Neuron (in vitro differentiated cells): ENCODE data around the gene JAGN1.
"Not testable (repeated sequence)": the region's sequence is repeated elsewhere in the genome, so short reads cannot be mapped to it uniquely, and the experiment has no call there.

Experiments used
- H2AFZ ChIP-seq: one replicate; pipeline ENCODE4 v1.6.1; 2013; ENCODE audit warnings: low read depth, mild to moderate bottlenecking, inconsistent platforms, low read length, moderate library complexity
- H3K27me3 ChIP-seq: one replicate; pipeline ENCODE4 v1.6.1; 2013; ENCODE audit warnings: low read length; ENCODE audit not compliant: insufficient read depth
- H3K36me3 ChIP-seq: one replicate; pipeline ENCODE4 v1.6.1; 2013; ENCODE audit warnings: low read length; ENCODE audit not compliant: insufficient read depth
- H3K4me1 ChIP-seq: one replicate; pipeline ENCODE4 v1.6.1; 2013; ENCODE audit warnings: low read length; ENCODE audit not compliant: insufficient read depth
- H3K4me3 ChIP-seq: 2 replicates; pipeline ENCODE4 v1.5.1; 2013; ENCODE audit warnings: mild to moderate bottlenecking, low read length, moderate library complexity
- H3K9me3 ChIP-seq: one replicate; pipeline ENCODE4 v1.6.1; 2013; ENCODE audit warnings: low read length

The JAGN1 gene

DNA sequence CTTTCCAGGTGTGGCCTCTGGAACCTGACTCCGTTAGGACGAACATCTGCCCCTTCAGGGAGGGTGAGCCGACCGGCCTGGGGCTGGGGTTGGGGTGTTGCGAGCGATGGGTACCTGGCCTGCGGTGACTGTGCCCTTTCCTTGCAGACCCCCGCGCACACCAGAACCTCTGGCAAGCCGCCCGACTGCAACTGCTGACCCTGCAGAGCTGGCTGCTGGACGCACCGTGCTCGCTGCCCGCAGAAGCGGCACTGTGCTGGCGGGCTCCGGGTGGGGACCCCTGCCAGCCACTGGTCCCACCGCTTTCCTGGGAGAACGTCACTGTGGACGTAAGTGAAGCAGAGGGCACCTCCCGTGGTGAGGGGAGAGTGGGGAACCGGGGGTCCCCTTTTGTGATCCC, 37.7 kb downstream of the JAGN1 start:
- Histone ChIP-seq H3K9me3 (peaks cover 4% of the 10 kb centered on the region), H3K36me3 (no peaks in the 10 kb centered on the region), H3K4me1 (no peaks in the 10 kb centered on the region), H3K27me3 (no peaks in the 10 kb centered on the region), H2AFZ (no peak overlapping the region), H3K4me3 (no peak overlapping the region)

DNA sequence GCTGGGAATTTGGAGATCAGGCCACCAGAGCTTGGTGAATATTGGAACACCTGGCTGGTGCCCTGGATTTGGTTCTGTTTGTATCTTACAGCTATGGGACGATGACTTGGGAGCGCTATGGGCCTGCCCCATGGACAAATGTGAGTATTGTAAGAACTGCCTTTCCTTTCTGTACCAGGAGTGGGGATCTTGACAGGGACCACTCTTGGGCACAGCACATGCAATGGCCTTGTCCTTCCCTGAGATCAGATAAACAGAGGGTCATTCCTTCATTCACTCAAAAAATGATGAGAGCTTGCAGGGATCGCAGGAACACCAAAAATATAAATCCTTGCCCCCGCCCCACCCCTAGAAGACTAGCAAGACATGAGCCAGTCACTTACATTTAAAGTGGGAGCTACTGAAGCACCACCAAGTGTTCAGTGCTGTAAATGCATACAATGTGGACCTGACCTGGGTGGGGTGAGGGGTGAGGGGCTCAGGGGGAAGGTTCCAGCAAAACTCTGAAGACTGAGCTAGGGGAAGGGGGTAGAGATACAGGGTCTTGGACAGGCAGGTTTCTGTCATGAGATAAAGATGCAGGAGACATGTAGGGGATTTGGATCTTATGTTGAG, 40.5 kb downstream of the JAGN1 start:
- Histone ChIP-seq H3K4me1 (peaks cover 6% of the 10 kb centered on the region), H3K36me3 (no peaks in the 10 kb centered on the region), H3K9me3 (peaks cover 4% of the 10 kb centered on the region), H3K4me3 (no peak overlapping the region), H2AFZ (no peak overlapping the region), H3K27me3 (no peaks in the 10 kb centered on the region)

DNA sequence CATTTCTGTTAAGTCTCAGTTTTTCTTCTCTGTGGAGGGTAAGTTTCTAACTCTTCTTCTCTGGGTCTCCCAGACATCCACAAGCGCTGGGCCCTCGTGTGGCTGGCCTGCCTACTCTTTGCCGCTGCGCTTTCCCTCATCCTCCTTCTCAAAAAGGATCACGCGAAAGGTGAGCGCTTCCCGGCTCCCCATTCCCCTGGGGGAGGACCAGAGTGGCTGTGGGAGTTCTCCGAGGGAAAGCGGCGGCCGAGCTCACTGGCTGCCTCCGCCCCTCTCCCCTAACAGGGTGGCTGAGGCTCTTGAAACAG, 42.1 kb downstream of the JAGN1 start:
- Histone ChIP-seq H3K27me3 (no peaks in the 10 kb centered on the region), H3K4me3 (peak overlapping the region; percentile 95), H3K36me3 (peaks cover 2% of the 10 kb centered on the region), H2AFZ (peak overlapping the region; percentile 95), H3K4me1 (peaks cover 6% of the 10 kb centered on the region), H3K9me3 (peaks cover 4% of the 10 kb centered on the region)

DNA sequence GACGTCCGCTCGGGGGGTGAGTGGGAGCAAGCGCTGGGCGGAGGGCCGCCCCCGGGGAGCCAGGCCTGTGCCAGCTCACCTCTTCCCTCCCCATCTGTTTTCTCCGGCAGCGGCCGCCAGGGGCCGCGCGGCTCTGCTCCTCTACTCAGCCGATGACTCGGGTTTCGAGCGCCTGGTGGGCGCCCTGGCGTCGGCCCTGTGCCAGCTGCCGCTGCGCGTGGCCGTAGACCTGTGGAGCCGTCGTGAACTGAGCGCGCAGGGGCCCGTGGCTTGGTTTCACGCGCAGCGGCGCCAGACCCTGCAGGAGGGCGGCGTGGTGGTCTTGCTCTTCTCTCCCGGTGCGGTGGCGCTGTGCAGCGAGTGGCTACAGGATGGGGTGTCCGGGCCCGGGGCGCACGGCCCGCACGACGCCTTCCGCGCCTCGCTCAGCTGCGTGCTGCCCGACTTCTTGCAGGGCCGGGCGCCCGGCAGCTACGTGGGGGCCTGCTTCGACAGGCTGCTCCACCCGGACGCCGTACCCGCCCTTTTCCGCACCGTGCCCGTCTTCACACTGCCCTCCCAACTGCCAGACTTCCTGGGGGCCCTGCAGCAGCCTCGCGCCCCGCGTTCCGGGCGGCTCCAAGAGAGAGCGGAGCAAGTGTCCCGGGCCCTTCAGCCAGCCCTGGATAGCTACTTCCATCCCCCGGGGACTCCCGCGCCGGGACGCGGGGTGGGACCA, 42.6 kb downstream of the JAGN1 start:
- peaks cover 6% of the 10 kb centered on the region for H3K4me1 ChIP-seq
- peak overlapping the region; percentile 95 for H2AFZ ChIP-seq
- H3K36me3 ChIP-seq: peaks cover 7% of the 10 kb centered on the region
- H3K4me3 ChIP-seq: peak overlapping the region; percentile 95
- H3K9me3 ChIP-seq: peaks cover 4% of the 10 kb centered on the region
- no peaks in the 10 kb centered on the region for H3K27me3 ChIP-seq

DNA sequence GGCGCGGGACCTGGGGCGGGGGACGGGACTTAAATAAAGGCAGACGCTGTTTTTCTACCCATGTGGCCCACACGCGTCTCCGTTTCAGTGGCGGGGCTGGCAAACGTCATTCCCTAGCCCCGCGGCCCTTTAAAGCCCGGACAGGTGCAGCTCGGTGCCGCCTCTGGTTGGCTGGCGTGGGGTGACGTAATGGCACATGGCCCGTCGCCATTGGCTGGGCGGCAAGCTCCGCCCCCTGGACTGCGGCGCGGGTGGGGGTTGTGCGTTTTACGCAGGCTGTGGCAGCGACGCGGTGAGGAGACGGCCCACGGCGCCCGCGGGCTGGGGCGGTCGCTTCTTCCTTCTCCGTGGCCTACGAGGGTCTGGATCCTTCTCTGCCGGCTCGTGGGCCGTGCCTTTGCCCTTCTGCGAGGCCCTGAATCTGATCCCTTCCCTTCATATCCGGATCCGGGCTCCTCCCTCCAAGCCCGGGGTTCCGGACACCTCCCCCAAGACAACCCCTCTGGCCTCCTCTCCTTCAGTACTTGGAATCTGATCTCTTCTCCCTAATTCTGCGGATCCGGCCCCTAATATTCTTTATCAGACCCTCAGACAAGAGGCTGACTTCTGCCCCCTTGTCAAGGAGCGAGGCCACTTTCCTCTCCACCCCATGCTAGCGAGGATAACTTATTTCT, 43.3 kb downstream of the JAGN1 start, which contains the start of gene CRELD1:
Gene CRELD1, plus strand, starts transcription at position 274 of the 674 bp plus-strand sequence. CDS start 605 bp downstream, outside the sequence.
- peak within 1 kb of the TSS; percentile 95 for H3K4me3 ChIP-seq
- peak within 1 kb of the TSS; percentile 95 for H2AFZ ChIP-seq
- no peaks in the 10 kb centered on the region for H3K27me3 ChIP-seq
- H3K9me3 ChIP-seq: peaks cover 4% of the 10 kb centered on the region
- H3K4me1 ChIP-seq: peaks cover 6% of the 10 kb centered on the region
- peaks cover 7% of the 10 kb centered on the region for H3K36me3 ChIP-seq

DNA sequence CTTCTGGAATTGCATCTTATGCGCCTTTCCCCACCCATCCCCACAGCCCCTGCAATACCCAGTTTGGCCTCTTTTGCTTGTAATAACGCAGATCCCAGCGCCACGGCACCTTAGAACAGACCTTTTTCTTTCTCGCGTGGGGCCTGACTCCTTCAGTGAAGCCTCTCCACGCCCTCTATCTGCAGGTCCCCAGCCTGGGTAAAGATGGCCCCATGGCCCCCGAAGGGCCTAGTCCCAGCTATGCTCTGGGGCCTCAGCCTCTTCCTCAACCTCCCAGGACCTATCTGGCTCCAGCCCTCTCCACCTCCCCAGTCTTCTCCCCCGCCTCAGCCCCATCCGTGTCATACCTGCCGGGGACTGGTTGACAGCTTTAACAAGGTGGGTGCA, 43.8 kb downstream of the JAGN1 start:
- no peaks in the 10 kb centered on the region for H3K27me3 ChIP-seq

DNA sequence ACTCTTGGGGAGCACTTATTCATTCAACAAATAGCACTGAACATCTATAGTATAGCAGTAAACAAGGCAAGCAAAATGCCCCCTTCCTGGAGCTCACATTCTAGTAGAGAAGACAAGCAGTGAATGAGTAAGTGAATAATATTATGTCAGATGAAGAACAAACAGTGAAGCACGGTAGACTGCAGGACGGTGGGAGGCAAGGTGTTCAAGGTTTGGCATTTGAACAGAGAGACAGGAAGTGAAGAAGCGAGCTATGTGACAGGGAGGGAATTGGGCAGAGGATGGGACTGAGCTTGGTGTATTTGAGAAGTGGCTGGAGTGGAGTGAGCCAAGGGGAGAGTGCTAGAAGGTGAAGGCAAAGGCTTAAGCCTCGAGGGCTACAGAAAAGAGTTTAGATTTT, 44.6 kb downstream of the JAGN1 start:
- no peaks in the 10 kb centered on the region for H3K27me3 ChIP-seq
- peaks cover 4% of the 10 kb centered on the region for H3K9me3 ChIP-seq
- H2AFZ ChIP-seq: no peak overlapping the region
- peaks cover 7% of the 10 kb centered on the region for H3K36me3 ChIP-seq
- H3K4me3 ChIP-seq: no peak overlapping the region
- peaks cover 6% of the 10 kb centered on the region for H3K4me1 ChIP-seq

More for the DNA sequence above, 43.8 kb downstream of the JAGN1 start:
- H3K4me3 ChIP-seq: peak overlapping the region; percentile 95
- H3K4me1 ChIP-seq: peaks cover 6% of the 10 kb centered on the region
- H3K36me3 ChIP-seq: peaks cover 7% of the 10 kb centered on the region
- peaks cover 4% of the 10 kb centered on the region for H3K9me3 ChIP-seq
- peak overlapping the region; percentile 95 for H2AFZ ChIP-seq

DNA sequence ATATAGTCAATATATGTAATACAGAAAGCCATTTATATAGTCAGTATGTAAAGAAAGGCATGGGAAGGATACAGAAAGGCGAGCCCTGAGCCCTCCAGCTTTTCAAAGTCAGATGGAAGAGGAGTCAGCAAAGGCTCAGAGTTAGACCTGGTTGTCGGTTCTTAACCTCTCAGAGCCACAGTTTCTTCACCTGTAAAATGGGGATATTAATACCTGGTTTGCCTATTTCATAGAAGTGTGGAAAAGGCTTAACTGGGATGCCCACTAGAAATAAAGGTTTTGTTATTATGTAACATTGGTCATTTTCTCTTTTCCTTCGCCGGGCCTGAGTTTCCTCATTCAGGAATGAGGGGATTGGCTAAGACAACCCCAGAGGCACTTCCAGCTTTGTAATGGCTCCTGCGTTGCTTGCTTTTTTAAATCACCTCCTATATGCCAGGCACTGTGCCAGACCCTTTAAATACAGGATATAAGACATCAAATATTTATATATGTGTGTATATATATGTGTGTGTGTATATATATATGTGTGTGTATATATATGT, 45.6 kb downstream of the JAGN1 start:
- no peaks in the 10 kb centered on the region for H3K9me3 ChIP-seq
- H3K4me1 ChIP-seq: peaks cover 6% of the 10 kb centered on the region
- H2AFZ ChIP-seq: no peak overlapping the region
- H3K27me3 ChIP-seq: no peaks in the 10 kb centered on the region
- peaks cover 11% of the 10 kb centered on the region for H3K36me3 ChIP-seq
- H3K4me3 ChIP-seq: no peak overlapping the region

DNA sequence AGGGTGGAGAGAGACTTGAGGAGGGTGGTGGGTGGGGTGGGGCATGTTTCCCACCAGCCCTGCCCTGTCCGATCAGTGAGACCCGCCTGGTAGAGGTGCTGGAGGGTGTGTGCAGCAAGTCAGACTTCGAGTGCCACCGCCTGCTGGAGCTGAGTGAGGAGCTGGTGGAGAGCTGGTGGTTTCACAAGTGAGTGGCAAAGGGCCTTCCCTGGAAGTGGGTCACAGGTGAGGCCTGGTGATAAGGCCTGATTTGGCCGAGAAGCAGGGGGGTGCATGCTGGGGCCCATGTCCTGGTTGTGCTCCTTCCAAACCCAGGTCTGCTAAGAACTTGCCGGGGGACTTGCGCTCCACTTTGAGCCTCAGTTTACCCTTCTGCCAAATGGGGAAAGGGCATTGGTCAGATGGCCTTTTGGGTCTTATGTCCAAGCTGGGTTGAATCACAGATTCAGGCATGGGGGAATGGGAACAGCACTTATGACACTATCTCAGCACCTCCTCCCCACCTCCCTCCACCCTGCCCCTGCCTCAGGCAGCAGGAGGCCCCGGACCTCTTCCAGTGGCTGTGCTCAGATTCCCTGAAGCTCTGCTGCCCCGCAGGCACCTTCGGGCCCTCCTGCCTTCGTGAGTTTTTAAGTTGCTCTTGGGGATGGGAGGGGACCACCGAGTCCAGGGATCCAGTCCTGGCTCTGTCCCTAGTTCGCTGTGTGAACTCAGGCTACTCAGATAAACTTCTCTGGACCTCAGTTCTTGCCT, 47.3 kb downstream of the JAGN1 start:
- H3K9me3 ChIP-seq: no peaks in the 10 kb centered on the region
- no peak overlapping the region for H3K4me3 ChIP-seq
- peaks cover 6% of the 10 kb centered on the region for H3K4me1 ChIP-seq
- no peak overlapping the region for H2AFZ ChIP-seq
- H3K27me3 ChIP-seq: no peaks in the 10 kb centered on the region
- peaks cover 15% of the 10 kb centered on the region for H3K36me3 ChIP-seq

DNA sequence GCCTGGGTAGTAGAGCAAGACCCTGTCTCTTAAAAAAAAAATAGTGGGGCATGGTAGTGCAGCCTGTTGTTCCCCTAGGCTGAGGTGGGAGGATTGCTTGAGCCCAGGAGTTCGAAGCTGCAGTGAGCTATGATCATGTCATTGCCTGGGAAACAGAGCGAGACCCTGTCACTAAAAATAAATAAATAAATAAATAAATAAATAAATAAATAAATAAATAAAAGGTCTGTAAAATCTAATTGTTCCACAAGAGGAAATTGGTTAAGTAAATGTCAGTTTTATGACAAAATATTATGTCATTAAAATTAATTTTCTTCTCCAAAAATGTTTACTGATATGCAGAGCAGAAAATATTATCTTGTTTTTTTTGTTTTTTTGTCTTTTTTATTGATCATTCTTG, 48.6 kb downstream of the JAGN1 start:
- Histone ChIP-seq H2AFZ (no peak overlapping the region), H3K4me3 (no peak overlapping the region), H3K9me3 (no peaks in the 10 kb centered on the region), H3K27me3 (no peaks in the 10 kb centered on the region), H3K36me3 (peaks cover 16% of the 10 kb centered on the region), H3K4me1 (peaks cover 6% of the 10 kb centered on the region)

DNA sequence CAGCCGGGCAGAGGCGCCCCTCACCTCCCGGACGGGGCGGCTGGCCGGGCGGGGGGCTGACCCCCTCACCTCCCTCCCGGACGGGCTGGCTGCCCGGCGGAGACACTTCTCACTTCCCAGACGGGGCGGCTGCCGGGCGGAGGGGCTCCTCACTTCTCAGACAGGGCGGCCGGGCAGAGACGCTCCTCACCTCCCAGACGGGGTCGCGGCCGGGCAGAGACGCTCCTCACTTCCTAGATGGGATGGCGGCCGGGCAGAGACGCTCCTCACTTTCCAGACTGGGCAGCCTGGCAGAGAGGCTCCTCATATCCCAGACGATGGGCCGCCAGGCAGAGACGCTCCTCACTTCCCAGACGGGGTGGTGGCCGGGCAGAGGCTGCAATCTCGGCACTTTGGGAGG, 49.5 kb downstream of the JAGN1 start:
- peaks cover 24% of the 10 kb centered on the region for H3K36me3 ChIP-seq
- not testable (repeated sequence) for H3K4me1 ChIP-seq, H3K27me3 ChIP-seq, H3K9me3 ChIP-seq, H2AFZ ChIP-seq, H3K4me3 ChIP-seq

DNA sequence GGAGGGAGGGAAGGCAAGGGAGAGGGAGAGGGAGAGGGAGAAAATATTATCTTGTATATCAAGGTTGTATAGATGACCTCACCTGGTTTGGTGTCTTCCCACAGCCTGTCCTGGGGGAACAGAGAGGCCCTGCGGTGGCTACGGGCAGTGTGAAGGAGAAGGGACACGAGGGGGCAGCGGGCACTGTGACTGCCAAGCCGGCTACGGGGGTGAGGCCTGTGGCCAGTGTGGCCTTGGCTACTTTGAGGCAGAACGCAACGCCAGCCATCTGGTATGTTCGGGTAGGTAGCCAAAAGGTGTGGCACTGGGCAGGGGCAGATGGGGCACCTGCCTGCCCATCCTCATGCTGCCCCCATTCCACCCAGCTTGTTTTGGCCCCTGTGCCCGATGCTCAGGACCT, 50.3 kb downstream of the JAGN1 start:
- Histone ChIP-seq H3K36me3 (peaks cover 24% of the 10 kb centered on the region), H3K9me3 (no peaks in the 10 kb centered on the region), H2AFZ (no peak overlapping the region), H3K4me1 (no peaks in the 10 kb centered on the region), H3K27me3 (no peaks in the 10 kb centered on the region), H3K4me3 (no peak overlapping the region)

DNA sequence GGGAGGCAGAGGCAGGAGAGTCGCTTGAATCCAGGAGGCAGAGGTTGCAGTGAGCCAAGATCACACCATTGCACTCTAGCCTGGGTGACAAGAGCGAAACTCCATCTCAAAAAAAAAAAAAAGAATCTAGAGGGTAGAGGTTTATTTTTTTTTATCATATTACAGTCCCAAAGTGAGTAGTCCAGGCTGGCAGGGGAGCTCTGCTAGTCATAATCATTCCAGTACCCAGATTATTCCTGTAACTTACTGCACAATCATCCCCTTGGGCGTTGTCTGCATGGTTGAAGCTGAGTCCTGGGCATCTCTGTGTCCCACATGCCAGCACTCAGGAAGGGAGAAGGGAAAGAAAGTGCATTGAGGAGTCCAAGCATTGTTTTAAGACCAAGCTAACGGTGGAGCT, 51.8 kb downstream of the JAGN1 start:
- H3K36me3 ChIP-seq: peaks cover 25% of the 10 kb centered on the region
- no peak overlapping the region for H3K4me3 ChIP-seq
- H3K27me3 ChIP-seq: no peaks in the 10 kb centered on the region
- H2AFZ ChIP-seq: no peak overlapping the region
- no peaks in the 10 kb centered on the region for H3K4me1 ChIP-seq
- no peaks in the 10 kb centered on the region for H3K9me3 ChIP-seq
